Testis (tissue), 2 donors: Measurements from ENCODE around the gene BOD1L2.

Source experiments
- POLR2A ChIP-seq: fragments of 450-650 bp; IDR thresholded peaks from one replicate; pipeline ENCODE4 v1.6.1; 2017; ENCODE audit warnings: antibody characterized with exemption, mild to moderate bottlenecking, moderate library complexity
- TF ChIP-seq, protein P1 (sequence below), 3 experiments: fragments of 450-650 bp in 2 of 3; fragments of 200-600 bp in 1 of 3; sonication (generic) in 1 of 3; IDR thresholded peaks; one replicate each; pipeline ENCODE4 v1.5.1; 2016 to 2019; ENCODE audit warnings: antibody characterized with exemption in 3 of 3, mild to moderate bottlenecking in 2 of 3, moderate library complexity in 1 of 3

GRCh38 chr18:57185434-57185833 is 38.5 kb downstream of the BOD1L2 start:
- TF ChIP-seq, protein P1, sequence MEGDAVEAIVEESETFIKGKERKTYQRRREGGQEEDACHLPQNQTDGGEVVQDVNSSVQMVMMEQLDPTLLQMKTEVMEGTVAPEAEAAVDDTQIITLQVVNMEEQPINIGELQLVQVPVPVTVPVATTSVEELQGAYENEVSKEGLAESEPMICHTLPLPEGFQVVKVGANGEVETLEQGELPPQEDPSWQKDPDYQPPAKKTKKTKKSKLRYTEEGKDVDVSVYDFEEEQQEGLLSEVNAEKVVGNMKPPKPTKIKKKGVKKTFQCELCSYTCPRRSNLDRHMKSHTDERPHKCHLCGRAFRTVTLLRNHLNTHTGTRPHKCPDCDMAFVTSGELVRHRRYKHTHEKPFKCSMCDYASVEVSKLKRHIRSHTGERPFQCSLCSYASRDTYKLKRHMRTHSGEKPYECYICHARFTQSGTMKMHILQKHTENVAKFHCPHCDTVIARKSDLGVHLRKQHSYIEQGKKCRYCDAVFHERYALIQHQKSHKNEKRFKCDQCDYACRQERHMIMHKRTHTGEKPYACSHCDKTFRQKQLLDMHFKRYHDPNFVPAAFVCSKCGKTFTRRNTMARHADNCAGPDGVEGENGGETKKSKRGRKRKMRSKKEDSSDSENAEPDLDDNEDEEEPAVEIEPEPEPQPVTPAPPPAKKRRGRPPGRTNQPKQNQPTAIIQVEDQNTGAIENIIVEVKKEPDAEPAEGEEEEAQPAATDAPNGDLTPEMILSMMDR (IDR thresholded peaks at IDR 0.05): no peak
- TF ChIP-seq POLR2A: no peak
